SK-N-SH (cell line): Measurements from ENCODE around the gene PTPRJ. TPM values are rescaled to one million over a fixed set of nuclear protein-coding genes. Genes with fewer than 3 reads are reported as not detected.
A peak's percentile ranks its signal among the peaks of the same experiment; 100 is the strongest.

Experiments used
- CTCF ChIA-PET: fragments of 300-600, 350-600 bp; formaldehyde crosslinking; extraction: SDS; loops from one replicate; lab custom pipeline; 2021; lab: Yijun Ruan, JAX
- POLR2A ChIA-PET: fragments of 350-600 bp; sonication (Branson Sonifier 250); formaldehyde crosslinking; extraction: SDS; loops from one replicate; lab custom pipeline; 2020; ENCODE audit warnings: antibody characterized with exemption, inconsistent platforms; lab: Yijun Ruan, JAX
- DNase-seq: peaks from one replicate; pipeline ENCODE4 v3.0.0; 2012
- H2AFZ ChIP-seq: fragments of 200-600 bp; sonication (generic); 2 replicates; pipeline ENCODE4 v1.8.1; 2016; ENCODE audit warnings: antibody characterized with exemption, mild to moderate bottlenecking, low read depth
- H3F3A ChIP-seq: fragments of 200-600 bp; sonication (generic); replicated peaks from 2 replicates; pipeline ENCODE3; 2016; ENCODE audit warnings: antibody characterized with exemption, mild to moderate bottlenecking; ENCODE audit not compliant: insufficient read depth
- H3K27ac ChIP-seq, 2 experiments: fragments of 200-500 bp in 1 of 2; fragments of 200-600 bp in 1 of 2; sonication (Bioruptor generic) in 1 of 2; sonication (generic), shearing (Covaris generic) in 1 of 2; 2 replicates each; pipeline versions ENCODE4 v1.5.1 to v1.6.1; 2014 to 2016; ENCODE audit warnings: low read depth in 2 of 2, inconsistent platforms in 1 of 2, low read length in 1 of 2, mild to moderate bottlenecking in 1 of 2, mixed read lengths in 1 of 2
- H3K27me3 ChIP-seq: fragments of 200-600 bp; sonication (generic), shearing (Covaris generic); 2 replicates; pipeline ENCODE4 v1.6.1; 2016; ENCODE audit warnings: mixed run types; ENCODE audit not compliant: insufficient read depth
- H3K36me3 ChIP-seq, 2 experiments: fragments of 200-500 bp in 1 of 2; fragments of 200-600 bp in 1 of 2; sonication (Bioruptor generic) in 1 of 2; sonication (generic) in 1 of 2; replicated peaks in 1 of 2; 2 replicates each; pipeline versions ENCODE3 to v1.5.1; 2014 to 2016; ENCODE audit warnings: low read length in 1 of 2, mild to moderate bottlenecking in 1 of 2; ENCODE audit not compliant: insufficient read depth in 2 of 2, control insufficient read depth in 1 of 2
- H3K4me1 ChIP-seq, 2 experiments: fragments of 200-500 bp in 1 of 2; fragments of 200-600 bp in 1 of 2; sonication (Bioruptor generic) in 1 of 2; sonication (generic), shearing (Covaris generic) in 1 of 2; 2 replicates each; pipeline versions ENCODE4 v1.5.1 to v1.6.1; 2014 to 2016; ENCODE audit warnings: low read depth in 1 of 2, low read length in 1 of 2, mixed run types in 1 of 2; ENCODE audit not compliant: insufficient read depth in 2 of 2, control insufficient read depth in 1 of 2
- H3K4me2 ChIP-seq: fragments of 200-600 bp; sonication (generic), shearing (Covaris generic); 2 replicates; pipeline ENCODE4 v1.6.1; 2017; ENCODE audit warnings: mixed run types
- H3K4me3 ChIP-seq, 2 experiments: fragments of 200-500 bp in 1 of 2; fragments of 200-600 bp in 1 of 2; sonication (Bioruptor generic) in 1 of 2; sonication (generic), shearing (Covaris generic) in 1 of 2; 2 replicates each; pipeline versions ENCODE4 v1.5.1 to v1.8.1; 2014 to 2016; ENCODE audit warnings: low read depth in 2 of 2, inconsistent platforms in 1 of 2, low read length in 1 of 2, mild to moderate bottlenecking in 1 of 2, mixed read lengths in 1 of 2, moderate library complexity in 1 of 2
- H3K79me2 ChIP-seq: fragments of 200-600 bp; sonication (generic); 2 replicates; pipeline ENCODE4 v1.8.1; 2017; ENCODE audit warnings: mild to moderate bottlenecking; ENCODE audit not compliant: insufficient read depth
- H3K9ac ChIP-seq: fragments of 200-600 bp; sonication (generic); 2 replicates; pipeline ENCODE4 v1.6.1; 2017; ENCODE audit warnings: mixed run types
- H3K9me2 ChIP-seq: fragments of 200-600 bp; sonication (generic); 2 replicates; pipeline ENCODE4 v1.6.1; 2017; ENCODE audit warnings: mixed run types
- H3K9me3 ChIP-seq: fragments of 200-600 bp; sonication (generic); 2 replicates; pipeline ENCODE4 v1.6.1; 2017; ENCODE audit warnings: mixed run types, mild to moderate bottlenecking, moderate library complexity
- H4K20me1 ChIP-seq: fragments of 200-600 bp; sonication (generic); 2 replicates; pipeline ENCODE4 v1.6.1; 2017; ENCODE audit warnings: mild to moderate bottlenecking, mixed run types; ENCODE audit not compliant: insufficient read depth
- FOSL2 ChIP-seq: IDR thresholded peaks from 2 replicates; pipeline ENCODE4 v1.4.0; 2012; ENCODE audit warnings: low read depth, mild to moderate bottlenecking, moderate library complexity, borderline replicate concordance
- FOXM1 ChIP-seq: IDR thresholded peaks from 2 replicates; pipeline ENCODE4 v1.4.0; 2012; ENCODE audit warnings: low read depth, mild to moderate bottlenecking
- RAD21 ChIP-seq: IDR thresholded peaks from 2 replicates; pipeline ENCODE4 v1.6.1; 2012; ENCODE audit warnings: mild to moderate bottlenecking, low read length
- RCOR1 ChIP-seq: fragments of 150-350 bp; IDR thresholded peaks from 2 replicates; pipeline ENCODE4 v1.6.1; 2017; ENCODE audit warnings: antibody characterized with exemption, low read length
- TCF12 ChIP-seq: IDR thresholded peaks from 2 replicates; pipeline ENCODE4 v1.4.0; 2012
- TEAD4 ChIP-seq: IDR thresholded peaks from 2 replicates; pipeline ENCODE4 v1.4.0; 2012; ENCODE audit warnings: mild to moderate bottlenecking, borderline replicate concordance; ENCODE audit not compliant: insufficient read depth
- YY1 ChIP-seq: IDR thresholded peaks from 2 replicates; pipeline ENCODE4 v1.4.0; 2012; ENCODE audit warnings: low read depth, mild to moderate bottlenecking
- WGBS: methylation state at CpG from one replicate; pipeline ENCODE4 v1.1.6; 2017; ENCODE audit warnings: low lambda C conversion rate; 5-methylcytosine and 5-hydroxymethylcytosine counted together
- polyA plus RNA-seq, 3 experiments: library from polyadenylated mRNA; depleted of rRNA; stranded (reverse); fragments of >200 nt; gene quantifications; 2 replicates each; pipeline ENCODE4 v1.2.3, GENCODE V29; 2012
- TF ChIP-seq, protein P1 (sequence below): IDR thresholded peaks from 2 replicates; pipeline ENCODE4 v1.4.0; 2012; ENCODE audit warnings: low read depth
- TF ChIP-seq, protein P2 (sequence below): fragments of 200-600 bp; sonication (generic); IDR thresholded peaks from 2 replicates; pipeline ENCODE4 v1.6.1; 2017; ENCODE audit warnings: antibody characterized with exemption, mild to moderate bottlenecking, moderate library complexity
- TF ChIP-seq, protein P3 (sequence below): IDR thresholded peaks from 2 replicates; pipeline ENCODE4 v1.4.0; 2012; ENCODE audit warnings: low read depth, borderline replicate concordance
- TF ChIP-seq, protein P4 (sequence below): IDR thresholded peaks from 2 replicates; pipeline ENCODE4 v1.4.0; 2012; ENCODE audit warnings: low read depth, borderline replicate concordance

The PTPRJ gene
- polyA plus RNA-seq, 1 of the 3 experiments (the other 2 are of a cell fraction): 4.5 TPM

DNA sequence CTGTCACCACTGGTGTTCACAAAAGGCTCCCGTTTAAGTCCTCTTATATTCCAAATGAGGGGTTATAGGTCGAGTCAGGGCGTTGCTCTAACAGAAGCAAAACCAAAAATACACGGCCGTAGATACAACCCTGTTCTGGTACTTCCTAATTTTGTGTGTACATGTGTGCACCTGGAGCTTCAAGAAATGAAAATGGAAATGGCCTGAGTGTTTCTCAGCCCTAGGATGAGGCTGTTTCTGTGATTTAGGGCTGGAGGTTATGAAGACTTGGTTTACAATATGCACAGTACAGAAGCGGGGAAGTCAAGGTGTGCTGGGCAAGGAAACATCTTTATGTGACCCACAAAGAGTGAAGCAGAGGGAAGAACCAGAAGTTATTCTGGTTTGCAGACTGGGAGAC is 125.8 kb downstream of the PTPRJ start:
- 88% methylated on average over 6 of the region's 6 CpGs for WGBS
- H3K27ac ChIP-seq: no peak overlapping the region
- CTCF ChIA-PET: interaction anchor here (13.3 kb wide), 1 partner anchor 171 kb away, joined by 262 read pairs; no protein-coding TSS in a partner anchor
- no peaks in the 10 kb centered on the region for H3K27me3 ChIP-seq
- peaks cover 9% of the 10 kb centered on the region for H3F3A ChIP-seq
- no peak overlapping the region for H3K4me2 ChIP-seq
- H3K4me3 ChIP-seq: no peak overlapping the region
- H3K4me1 ChIP-seq: peaks cover 8 to 28% of the 10 kb centered on the region in 2 experiments; a peak in 3 of 4 replicates
- H3K79me2 ChIP-seq: peaks cover 60% of the 10 kb centered on the region; the same call in 1 of the 2 replicates
- TF ChIP-seq, protein P1, sequence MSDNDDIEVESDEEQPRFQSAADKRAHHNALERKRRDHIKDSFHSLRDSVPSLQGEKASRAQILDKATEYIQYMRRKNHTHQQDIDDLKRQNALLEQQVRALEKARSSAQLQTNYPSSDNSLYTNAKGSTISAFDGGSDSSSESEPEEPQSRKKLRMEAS: no peak
- TF ChIP-seq FOXM1 (no peak), TEAD4 (no peak), YY1 (no peak), RAD21 (no peak), RCOR1 (no peak)
- TF ChIP-seq, protein P2, sequence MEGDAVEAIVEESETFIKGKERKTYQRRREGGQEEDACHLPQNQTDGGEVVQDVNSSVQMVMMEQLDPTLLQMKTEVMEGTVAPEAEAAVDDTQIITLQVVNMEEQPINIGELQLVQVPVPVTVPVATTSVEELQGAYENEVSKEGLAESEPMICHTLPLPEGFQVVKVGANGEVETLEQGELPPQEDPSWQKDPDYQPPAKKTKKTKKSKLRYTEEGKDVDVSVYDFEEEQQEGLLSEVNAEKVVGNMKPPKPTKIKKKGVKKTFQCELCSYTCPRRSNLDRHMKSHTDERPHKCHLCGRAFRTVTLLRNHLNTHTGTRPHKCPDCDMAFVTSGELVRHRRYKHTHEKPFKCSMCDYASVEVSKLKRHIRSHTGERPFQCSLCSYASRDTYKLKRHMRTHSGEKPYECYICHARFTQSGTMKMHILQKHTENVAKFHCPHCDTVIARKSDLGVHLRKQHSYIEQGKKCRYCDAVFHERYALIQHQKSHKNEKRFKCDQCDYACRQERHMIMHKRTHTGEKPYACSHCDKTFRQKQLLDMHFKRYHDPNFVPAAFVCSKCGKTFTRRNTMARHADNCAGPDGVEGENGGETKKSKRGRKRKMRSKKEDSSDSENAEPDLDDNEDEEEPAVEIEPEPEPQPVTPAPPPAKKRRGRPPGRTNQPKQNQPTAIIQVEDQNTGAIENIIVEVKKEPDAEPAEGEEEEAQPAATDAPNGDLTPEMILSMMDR: no peak
- TF ChIP-seq, protein P3, sequence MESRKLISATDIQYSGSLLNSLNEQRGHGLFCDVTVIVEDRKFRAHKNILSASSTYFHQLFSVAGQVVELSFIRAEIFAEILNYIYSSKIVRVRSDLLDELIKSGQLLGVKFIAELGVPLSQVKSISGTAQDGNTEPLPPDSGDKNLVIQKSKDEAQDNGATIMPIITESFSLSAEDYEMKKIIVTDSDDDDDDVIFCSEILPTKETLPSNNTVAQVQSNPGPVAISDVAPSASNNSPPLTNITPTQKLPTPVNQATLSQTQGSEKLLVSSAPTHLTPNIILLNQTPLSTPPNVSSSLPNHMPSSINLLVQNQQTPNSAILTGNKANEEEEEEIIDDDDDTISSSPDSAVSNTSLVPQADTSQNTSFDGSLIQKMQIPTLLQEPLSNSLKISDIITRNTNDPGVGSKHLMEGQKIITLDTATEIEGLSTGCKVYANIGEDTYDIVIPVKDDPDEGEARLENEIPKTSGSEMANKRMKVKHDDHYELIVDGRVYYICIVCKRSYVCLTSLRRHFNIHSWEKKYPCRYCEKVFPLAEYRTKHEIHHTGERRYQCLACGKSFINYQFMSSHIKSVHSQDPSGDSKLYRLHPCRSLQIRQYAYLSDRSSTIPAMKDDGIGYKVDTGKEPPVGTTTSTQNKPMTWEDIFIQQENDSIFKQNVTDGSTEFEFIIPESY: no peak
- TF ChIP-seq, all 33 proteins: peak for 0
- no peak overlapping the region for H2AFZ ChIP-seq
- H3K9me3 ChIP-seq: no peaks in the 10 kb centered on the region
- no peaks in the 10 kb centered on the region for H3K9me2 ChIP-seq
- H3K36me3 ChIP-seq: no peaks in the 10 kb centered on the region
- DNase-seq: no peak
- H3K9ac ChIP-seq: no peak overlapping the region
- no peaks in the 10 kb centered on the region for H4K20me1 ChIP-seq
- POLR2A ChIA-PET: no interaction called here

DNA sequence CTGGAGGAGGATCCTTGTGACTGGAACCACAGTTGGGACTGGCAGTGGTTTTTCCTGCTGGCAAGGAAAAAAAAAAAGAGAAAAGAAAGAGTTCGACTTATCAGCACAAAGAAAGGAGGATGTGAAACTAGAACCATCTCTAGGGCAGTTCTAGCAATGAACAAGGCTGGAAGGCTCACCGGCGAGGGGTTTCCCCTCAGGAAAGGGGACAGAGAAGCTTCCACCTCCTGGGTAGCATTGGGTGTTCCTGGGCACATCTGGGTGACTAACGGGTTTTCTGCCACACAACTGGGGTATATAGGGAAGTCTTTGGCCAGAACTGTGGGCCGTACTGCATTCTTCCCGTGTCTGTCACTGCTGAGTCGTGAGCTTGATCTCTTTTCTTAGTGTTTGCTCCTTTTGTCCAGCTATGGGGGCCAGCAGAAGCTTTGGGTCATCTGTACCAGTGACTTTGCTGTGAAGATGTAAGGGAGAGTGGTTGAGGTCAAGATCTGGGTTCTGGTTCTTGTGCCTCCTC is 126.9 kb downstream of the PTPRJ start:
- CTCF ChIA-PET: interaction anchor here (0.6 to 13.3 kb wide), 5 partner anchors 10 to 554 kb away, joined by 3 to 262 read pairs (median 4); no protein-coding TSS in a partner anchor
- H3K9ac ChIP-seq: no peak overlapping the region
- WGBS: 56% methylated on average over 7 of the region's 7 CpGs
- H3F3A ChIP-seq: peaks cover 9% of the 10 kb centered on the region
- peaks cover 56% of the 10 kb centered on the region for H3K79me2 ChIP-seq
- peak overlapping the region in 1 of 2 experiments; percentile 63; a peak in 2 of 4 replicates for H3K27ac ChIP-seq
- H3K36me3 ChIP-seq: no peaks in the 10 kb centered on the region
- H4K20me1 ChIP-seq: no peaks in the 10 kb centered on the region
- H2AFZ ChIP-seq: no peak overlapping the region
- no peak for DNase-seq
- peak overlapping the region; percentile 39; the same call in 1 of the 2 replicates for H3K4me2 ChIP-seq
- peak; percentile 6; the same call in 1 of the 2 replicates for TF ChIP-seq FOSL2
- TF ChIP-seq, protein P4, sequence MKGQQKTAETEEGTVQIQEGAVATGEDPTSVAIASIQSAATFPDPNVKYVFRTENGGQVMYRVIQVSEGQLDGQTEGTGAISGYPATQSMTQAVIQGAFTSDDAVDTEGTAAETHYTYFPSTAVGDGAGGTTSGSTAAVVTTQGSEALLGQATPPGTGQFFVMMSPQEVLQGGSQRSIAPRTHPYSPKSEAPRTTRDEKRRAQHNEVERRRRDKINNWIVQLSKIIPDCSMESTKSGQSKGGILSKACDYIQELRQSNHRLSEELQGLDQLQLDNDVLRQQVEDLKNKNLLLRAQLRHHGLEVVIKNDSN: no peak
- no peak for TF ChIP-seq TCF12
- no peaks in the 10 kb centered on the region for H3K9me2 ChIP-seq
- no peak overlapping the region for H3K4me3 ChIP-seq
- no peaks in the 10 kb centered on the region for H3K9me3 ChIP-seq
- H3K27me3 ChIP-seq: no peaks in the 10 kb centered on the region
- H3K4me1 ChIP-seq: peaks cover 8 to 28% of the 10 kb centered on the region in 2 experiments; a peak in 3 of 4 replicates
- POLR2A ChIA-PET: no interaction called here
